GM19455 (cell line): ENCODE measurements around the gene S100A10.

Source experiments
- ATAC-seq: cut with Tn5 transposase; IDR thresholded peaks from one replicate; pipeline ENCODE4 v1.9.1; 2021; ENCODE audit not compliant: unreplicated experiment

The S100A10 gene, protein sequence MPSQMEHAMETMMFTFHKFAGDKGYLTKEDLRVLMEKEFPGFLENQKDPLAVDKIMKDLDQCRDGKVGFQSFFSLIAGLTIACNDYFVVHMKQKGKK

DNA sequence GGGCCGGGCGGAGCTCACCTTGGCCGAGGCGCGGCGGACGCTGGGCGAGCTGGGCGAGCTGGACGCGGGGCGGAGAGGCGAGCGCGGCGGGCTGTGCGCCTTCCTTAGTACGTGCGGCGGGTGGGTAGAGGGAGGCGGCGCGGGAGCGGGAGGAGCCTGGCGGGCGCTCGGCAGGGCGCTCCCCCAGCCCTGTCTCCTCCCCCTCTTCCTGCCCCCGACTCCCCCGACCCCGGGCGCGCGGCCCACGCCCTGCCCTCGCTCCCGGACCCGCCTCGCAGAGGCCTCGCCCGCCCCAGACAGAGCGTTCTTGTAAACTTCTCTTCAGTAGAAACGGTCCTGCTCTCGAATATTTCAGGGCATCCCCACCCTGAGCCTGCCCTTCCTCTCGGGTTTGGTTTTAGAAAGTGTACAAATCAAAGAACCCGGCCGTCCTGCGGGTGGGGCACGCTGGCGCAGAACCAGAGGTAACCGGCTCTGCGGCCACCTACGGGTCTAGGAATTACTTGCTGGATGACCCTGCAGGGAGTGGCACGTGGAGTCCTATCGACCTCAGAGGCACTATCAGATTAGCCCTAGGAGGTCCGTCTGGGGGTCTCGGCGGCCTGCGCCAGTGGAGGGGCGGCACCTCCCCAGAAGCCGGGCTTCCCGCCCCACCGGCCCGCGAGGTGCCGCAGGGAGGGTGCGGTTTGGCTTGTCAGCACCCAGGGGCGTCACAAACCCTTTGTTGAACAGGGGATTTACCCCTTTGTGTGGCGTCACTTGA lies at the start of gene S100A10:
TSS of gene S100A10 (minus strand) at position 126 of the 763 bp plus-strand sequence. CDS start 7,629 bp downstream, outside the sequence.
- ATAC-seq = no peak

DNA sequence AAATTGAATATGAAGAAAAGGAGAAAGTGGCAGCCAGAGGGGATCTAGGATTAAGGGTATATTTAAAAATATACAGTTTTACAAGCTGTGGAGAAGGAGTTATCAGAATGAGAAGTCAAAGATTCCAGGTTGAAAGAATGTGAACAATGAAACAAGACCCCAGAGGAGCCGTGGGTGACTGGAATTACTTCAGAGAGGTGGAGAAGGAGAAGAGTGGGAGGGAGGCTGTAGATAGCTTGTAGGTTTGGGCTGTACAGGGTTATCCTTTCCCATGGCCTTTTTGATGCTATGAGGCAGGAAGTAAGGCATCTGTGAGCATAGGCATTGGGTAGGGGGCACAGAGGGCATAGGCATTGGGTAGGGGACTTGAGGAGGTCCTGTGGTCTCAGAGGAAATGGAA lies 48.4 kb upstream of the S100A10 start:
- ATAC-seq = no peak

DNA sequence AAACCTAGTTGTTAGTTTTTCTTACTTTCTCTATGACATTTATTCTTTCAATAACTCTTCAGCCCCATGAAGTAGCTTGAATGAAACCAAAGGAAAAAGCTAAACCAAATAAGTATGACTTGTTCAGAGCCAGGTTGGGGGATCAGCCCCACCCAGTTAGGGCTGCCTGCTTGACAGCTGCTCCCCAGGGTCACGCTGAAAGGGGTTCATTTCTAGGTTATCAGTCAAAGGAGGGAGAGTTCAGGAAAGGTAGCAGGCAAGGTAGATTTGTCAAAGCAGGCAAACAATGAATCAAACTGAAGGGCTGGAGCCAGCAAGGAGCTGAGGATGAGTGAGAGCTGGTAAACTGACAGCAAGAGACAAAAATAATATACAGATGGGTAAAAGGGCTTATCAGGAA lies 46.2 kb upstream of the S100A10 start:
- ATAC-seq = no peak

DNA sequence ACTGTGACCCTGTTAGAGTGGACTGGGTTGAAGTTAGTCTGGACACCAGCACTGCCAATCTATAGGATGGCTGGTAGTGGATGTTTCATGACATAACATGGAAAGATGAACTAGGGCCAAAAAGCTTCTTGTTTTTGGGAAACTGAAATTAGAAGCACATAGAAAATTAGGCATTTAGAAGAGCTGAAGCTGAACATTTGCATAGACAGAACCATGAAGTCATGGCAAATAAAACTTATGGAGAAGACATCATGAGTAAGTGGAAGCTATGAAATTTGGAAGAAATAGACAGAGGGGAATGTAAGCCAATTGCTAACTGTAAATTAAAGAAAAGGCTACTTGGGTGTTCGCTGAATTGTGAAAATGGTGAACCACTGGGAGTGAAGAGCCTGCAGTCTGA lies 45.8 kb upstream of the S100A10 start:
- no peak for ATAC-seq

DNA sequence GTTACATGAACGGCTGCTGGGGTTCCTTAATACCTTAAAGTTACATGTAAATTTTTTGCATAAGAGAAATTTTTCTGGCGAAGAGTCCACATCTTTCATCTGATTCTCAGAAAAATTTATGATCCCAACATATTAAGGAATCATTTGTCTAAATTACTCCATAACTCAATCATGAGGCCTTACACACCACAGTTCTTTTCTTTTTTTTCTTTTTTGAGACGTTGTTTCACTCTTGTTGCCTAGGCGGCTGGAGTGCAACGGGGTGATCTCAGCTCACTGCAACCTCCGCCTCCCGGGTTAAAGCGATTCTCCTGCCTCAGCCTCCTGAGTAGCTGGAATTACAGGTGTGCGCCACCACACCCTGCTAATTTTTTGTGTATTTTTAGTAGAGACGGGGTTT lies 45.2 kb upstream of the S100A10 start:
- ATAC-seq = no peak

DNA sequence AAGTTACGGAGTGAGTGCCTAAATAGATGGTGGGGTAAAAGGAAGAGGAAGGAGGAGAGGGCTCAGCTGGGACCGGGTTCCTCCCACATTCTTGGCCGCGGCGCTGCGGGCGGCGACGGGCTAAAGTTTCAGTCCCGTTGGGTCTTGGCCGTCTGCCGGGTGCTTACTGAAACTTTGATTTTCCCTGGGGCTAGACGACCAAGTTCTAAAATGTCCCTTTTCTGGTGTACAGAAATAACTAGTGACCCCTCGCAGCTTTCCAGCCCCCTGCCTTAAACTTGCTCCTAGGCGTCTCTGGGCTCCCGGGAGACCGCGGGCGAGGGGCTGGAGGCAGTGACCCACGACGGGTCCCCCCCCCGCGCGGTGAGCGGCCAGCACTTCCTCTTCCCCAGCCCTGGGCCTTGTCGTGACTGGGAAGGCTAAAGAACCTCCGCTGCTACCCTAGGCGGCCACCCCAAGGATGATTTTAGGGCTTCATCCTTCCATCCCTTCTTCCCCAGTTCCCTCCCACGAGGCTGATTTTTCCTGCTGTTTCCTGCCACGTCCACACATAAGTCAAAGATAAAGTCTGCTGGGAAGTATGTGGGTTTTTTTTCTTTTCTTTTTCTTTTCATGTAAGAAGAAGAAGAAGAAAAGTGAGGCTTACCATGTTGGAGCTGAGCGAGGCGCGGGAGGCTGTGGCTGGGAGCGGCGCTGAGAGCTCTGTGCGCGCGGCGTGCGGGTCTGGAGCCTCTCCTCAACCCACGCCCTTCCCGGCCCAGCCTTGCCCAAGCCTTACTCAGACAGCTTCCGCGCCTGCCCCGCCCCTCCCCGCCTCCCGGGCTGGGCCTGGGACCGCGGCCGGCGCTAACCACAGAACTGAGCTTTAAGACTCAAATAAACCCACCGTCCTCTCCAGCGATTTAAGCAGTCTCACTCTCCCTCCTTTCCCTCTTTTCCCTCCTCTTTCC lies 42.9 kb upstream of the S100A10 start, which contains the start of gene S100A11:
TSS of gene S100A11 (minus strand) at position 738 of the 950 bp plus-strand sequence. CDS start at position 649, 89 bp downstream.
- ATAC-seq = peak; percentile 48

DNA sequence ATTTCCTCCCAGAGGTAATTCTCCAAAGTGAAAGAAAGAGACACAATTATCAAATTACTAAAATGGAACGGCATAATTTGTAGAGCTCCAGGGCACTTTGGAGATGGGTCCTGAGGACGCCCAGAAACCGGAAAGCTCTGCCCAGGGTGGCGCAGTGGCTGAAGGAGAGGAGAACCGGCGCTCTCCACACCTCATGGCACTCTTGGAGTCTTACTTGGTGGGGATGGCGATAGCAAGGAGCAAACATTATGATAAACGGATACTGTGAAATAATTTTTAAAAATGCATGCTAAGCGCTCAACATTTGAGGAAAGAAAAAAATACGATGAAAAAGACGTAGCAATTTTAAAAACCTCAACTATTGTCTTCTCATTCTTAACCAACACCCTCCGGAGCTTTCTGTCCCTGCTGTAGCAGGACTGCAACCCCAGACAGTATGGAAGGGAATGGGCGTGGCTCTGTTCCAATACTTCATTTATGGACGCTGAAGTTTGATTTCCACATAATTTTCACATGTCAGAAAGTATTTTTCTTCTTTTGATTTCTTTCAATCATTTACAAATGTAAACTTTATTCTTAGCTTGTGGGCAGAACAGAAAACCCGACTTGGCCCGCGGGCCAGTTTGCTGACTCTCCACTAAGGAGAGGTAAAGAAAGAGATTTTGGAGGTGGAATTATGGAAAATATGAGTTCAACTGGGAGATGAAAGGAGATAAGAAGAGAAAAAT lies 42.0 kb upstream of the S100A10 start:
- ATAC-seq = no peak

DNA sequence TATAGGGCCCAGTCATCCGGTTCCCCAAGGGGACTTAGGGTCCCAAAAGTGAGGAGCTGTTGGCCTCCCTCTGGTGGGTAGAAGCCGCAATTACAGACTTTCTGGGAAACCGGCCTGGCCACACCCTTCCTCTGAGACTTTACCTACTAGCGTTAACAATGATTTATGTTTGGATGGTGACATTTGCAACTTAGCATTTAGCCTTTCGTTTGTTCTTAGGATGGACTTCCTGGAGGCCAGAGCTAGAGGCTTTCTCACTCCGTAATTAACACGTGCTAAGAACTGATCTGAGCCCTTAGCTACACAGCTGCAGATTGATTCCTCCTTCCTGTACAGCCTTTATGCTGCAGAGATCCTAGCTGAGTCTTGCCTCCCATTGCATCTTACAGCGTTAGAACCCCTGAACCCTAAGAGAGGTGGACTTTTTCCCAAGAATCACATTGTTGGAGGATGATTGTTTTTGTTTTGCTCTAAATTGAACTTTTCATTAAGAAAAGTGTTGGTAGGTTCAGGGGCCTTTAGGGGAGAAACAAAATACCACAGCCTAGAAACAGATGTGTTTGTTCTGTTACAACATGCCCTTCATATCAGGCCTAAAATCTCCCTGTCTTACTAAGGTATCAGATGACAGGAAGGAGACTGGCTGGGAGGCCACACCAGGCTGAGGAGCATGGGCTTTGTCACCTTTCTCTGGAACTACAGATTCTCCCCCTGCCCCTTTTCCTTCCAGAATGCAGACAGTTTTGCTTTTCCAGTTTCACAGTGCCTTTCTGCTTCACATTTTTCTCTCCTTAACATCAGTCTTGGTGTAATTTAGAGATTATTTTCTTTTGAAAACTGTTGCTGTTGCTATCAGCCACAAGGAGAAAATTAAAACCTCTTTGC lies 41.2 kb upstream of the S100A10 start:
- no peak for ATAC-seq

DNA sequence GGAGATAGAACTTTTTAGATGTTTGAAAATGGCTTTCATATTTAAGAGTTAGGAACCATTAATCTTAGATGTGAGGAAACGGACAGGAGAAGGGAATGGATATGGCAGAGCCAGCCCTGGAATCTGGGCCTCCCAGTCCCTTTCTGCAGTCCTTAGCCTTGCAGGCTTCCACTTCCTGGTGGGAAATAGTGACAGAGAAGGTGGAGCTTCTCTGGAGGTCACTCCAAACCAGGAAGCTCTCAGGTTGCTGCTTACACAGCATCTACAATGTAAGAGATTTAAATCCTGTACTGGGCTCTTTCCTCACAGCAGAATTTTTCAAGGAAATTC lies 40.6 kb upstream of the S100A10 start:
- ATAC-seq = no peak

DNA sequence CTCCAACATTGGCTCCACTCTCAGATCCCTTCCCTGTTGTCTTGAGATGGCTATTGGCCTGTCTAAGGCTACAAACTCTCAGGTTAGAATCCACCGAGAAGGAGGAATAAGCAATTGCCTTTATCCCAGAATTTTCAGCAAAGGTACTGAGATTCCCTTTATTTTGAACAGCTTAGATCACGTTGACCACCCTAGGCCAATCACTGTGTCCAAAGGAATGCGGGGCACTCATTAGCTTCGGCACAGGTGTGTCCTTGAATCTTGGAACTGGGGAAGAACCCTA lies 36.2 kb upstream of the S100A10 start:
- ATAC-seq = no peak

DNA sequence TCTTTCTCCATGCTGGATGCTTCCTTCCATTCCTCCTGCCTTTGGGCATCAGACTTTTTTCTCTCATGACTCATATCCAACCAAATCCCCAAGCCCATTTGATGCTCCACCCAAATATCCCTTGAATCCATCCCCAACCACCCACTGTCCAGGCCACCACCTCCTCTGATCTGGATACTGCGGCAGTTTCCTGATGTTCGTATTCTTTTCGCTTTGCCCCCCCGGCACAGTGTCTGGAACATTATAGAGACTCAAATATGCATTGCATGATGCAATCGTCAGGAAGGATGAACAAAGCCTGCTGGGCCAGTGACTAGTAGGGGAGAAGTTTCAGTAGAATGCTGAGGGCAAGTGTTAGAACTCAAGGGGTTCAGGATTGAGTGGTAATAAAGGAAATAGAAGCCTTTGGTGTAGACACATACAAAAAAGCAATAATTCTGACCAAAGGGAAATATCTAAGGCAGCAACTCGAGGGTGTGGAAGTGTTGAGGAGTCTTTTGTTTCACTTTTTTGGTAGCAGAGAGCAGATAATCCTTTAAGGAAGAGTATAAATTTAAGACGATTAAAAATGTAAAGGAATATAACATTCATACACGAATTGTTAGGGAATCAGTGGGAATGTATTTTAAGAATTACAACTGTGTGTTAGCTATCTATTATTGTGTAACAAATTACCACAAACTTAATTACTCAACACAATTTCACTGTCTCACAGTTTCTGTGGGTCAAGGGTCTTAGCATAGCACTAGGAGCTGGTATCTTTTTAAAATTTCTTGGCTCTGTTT lies 35.7 kb upstream of the S100A10 start:
- no peak for ATAC-seq

DNA sequence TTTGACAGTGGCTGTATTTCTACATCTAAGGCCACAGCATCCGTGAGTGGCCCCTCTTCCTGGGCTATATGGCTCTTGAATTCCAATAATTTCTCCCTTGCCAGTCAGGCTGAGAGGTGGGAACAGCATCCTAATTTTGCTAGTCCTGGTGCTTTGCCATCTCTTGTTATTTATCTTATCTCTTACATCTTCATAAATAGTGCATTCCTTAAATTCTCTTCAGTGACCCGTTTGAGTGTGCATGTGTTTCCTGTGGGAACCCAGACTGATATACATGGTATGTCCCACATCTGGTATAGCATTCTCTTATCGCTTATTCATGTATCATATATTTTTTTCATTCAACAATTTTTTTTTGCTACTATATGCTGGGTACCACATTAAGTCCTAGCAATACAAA lies 33.2 kb upstream of the S100A10 start:
- no peak for ATAC-seq

DNA sequence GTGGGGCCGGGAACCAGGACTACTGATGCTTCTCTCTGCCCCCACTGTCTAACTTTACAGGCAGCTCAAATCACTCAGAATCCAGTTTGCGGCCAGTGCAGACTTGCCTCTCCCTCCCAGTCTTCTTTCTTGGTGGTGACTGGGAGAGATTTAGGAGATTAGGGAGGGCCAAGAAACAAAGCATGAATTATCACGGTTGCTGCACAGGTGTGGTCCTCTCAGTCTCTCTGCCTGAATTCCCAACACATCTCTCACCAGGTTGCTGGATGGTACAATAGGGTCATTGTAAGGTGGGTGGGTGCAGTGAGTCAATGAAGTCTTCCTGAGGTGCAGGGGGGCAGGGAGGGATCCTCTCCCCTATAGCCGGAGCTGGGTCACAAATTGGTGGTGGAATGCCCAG lies 30.6 kb upstream of the S100A10 start:
- no peak for ATAC-seq

DNA sequence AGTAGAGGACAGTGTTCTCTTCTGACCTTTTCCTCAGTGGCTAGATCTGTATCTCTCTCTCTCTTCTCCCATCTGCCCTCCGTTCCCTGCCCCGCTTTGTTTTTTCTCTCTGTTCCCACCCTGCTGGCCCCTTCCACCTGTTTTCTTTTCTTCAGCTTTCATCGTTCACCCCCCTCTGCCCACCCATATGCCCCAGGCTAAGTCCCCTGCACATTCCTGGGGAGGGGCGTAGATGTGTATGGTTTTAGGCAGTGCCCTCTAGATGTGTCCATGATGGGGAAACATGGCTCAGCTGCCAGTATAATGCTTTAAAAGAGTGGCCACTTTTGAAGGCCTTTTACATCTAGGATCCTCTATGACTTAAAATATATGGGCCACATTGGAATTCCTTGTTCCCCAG lies 29.6 kb upstream of the S100A10 start:
- ATAC-seq = no peak

DNA sequence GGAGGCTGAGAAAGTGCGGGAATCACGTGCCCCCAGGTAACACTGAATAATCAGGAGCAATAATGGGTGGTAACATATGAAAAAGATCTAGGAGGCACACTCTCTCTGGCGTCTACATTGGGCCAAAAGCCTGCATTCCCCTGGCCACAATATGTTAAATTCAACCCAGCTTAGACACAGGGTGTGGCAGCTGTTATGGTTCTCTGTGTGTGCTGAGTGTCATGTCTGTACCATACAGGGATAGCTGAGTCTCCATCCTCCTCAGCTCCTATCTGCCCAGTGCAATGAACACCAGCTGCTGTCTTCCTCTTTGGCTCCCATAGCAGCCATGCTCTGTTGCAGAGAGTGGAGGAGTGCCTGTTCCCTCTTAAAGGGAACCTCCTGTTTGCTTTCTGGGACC lies 28.8 kb upstream of the S100A10 start:
- no peak for ATAC-seq

DNA sequence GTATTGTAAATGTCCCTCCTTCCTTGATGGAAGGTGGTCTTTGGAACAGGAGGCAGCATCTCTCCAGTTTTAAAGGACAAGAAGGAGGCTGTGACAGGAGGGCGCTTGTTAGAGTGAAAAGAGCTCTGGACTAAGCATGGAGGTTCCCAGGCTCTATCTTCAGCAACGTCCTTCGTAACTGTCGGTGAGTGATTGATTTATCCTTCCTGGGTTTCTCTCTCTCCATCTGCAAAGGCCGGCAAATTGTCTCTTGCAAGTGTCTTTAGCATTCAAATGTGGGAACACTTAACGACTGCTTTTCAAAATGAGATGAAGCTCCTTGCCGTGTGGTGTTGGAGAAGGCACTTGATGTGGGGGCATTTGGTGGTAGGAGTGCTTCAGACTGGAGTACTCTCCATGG lies 27.9 kb upstream of the S100A10 start:
- ATAC-seq = no peak

DNA sequence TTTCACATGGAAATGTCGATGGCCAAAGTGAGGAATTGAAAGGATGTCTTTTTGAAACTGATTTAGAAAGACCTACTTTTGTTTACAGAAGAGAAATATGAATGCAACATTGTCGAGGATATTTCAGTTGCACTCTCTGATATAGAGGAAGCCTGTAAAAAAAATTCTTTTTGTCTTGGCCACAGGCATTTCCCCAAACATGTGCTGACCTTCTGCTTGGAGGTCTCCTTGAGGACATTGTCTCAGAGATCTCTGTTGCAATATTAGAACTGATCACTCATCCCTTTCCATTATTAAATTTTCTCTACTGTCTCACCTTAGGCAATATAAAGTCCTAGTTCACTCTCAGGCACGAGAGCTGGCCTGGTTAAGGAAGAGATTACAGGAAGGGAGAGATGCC lies 27.2 kb upstream of the S100A10 start:
- no peak for ATAC-seq

DNA sequence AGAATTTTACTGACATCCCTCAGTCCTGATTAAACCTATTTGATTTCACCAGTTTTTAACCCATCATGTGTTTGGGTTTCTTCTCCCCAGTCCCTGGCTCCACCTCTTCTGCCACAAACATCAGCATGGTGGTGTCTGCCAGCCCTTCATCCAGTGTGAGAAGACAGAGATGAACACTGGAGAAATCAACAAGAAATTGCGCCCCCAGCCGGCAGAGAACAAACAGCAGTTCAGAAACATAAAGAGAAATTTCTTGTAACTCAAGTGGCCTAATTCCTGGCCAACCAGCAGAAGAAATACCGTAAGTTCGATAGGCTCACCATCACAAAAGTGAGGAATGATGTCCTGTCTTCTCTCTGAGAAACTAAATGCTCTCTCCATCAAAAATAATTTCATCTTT lies 24.9 kb upstream of the S100A10 start:
- ATAC-seq = no peak

DNA sequence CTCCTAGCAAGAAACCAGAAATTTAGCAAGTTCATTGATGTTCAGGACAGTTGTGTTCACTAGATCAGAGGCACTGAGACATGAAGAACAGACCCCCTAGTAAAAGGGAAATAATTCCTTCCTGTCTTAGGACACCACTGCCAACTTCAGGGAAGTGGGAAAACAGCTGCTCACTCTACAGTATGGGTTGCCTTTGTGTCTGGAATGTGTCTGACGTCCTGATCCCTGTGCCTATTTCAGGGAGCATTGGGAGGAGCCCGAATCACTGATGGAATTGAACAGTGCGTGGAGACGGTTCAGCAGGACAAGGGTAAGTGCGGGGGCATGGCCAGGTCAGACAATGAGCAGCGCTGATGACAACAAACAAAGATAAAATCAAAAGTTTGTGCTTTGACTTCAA lies 22.1 kb upstream of the S100A10 start:
- no peak for ATAC-seq

DNA sequence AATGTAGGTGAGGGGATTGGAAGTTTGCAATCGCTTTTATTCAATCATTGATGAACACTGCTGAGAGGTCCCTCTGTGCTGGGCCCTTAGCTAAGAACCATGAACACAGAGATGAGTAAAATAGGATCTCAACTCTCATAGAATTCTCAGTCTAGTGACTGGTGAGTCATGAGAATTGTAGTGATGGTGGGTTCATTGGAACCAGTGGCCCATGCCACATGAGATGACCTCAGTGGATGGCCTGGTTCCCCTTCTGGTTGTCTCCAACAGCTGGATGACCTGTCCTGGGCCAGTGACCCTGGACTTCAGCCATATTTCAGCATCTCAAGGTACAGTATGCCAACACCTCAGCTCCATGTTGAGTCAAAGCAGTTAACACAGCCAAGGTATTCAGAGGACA lies 21.3 kb upstream of the S100A10 start:
- ATAC-seq = no peak
